Uterus (tissue), 2 donors: Measurements from ENCODE around the gene CTDSPL.

ENCODE experiments used
- CTCF ChIP-seq, 4 experiments: fragments of 200-600 bp in 2 of 4; fragments of 450-650 bp in 2 of 4; sonication (generic) in 2 of 4; IDR thresholded peaks; one replicate each; pipeline ENCODE4 v1.5.1; 2016 to 2019; ENCODE audit warnings: antibody characterized with exemption in 4 of 4, mild to moderate bottlenecking in 2 of 4, moderate library complexity in 1 of 4
- POLR2A ChIP-seq, 2 donors: fragments of 450-650 bp; IDR thresholded peaks; one replicate each; pipeline ENCODE4 v1.6.1; 2016; ENCODE audit warnings: antibody characterized with exemption in 2 of 2, mild to moderate bottlenecking in 1 of 2, moderate library complexity in 1 of 2

GRCh38 chr3:38011111-38011510 is 149.4 kb downstream of the CTDSPL start:
- TF ChIP-seq CTCF (IDR thresholded peaks at IDR 0.05), result no peak
- TF ChIP-seq POLR2A (IDR thresholded peaks at IDR 0.05), result no peak
